Gastroesophageal sphincter (tissue), 4 donors: ENCODE data around the gene LYSMD1. TPM values are rescaled to one million over a fixed set of nuclear protein-coding genes. Genes with fewer than 3 reads are reported as not detected.

ENCODE experiments used
- ATAC-seq: fragments of 150-250 bp; one replicate; pipeline ENCODE4 v1.9.1; 2016; ENCODE audit warnings: mild to moderate bottlenecking, moderate library complexity
- H3K27ac ChIP-seq, 4 donors: fragments of 200-600 bp; sonication (generic) in 3 of 4; 1 replicate in 3 of 4; 2 replicates in 1 of 4; pipeline ENCODE4 v1.5.1; 2016 to 2019
- H3K27me3 ChIP-seq: fragments of 200-600 bp; sonication (generic); one replicate; pipeline ENCODE4 v1.5.1; 2019
- H3K36me3 ChIP-seq, 2 donors: fragments of 200-600 bp; sonication (generic); one replicate each; pipeline ENCODE4 v1.5.1; 2019; ENCODE audit warnings: control low read depth in 1 of 2
- H3K4me1 ChIP-seq, 3 donors: fragments of 200-600 bp; sonication (generic); 1 replicate in 2 of 3; 2 replicates in 1 of 3; pipeline ENCODE4 v1.5.1; 2016 to 2019; ENCODE audit warnings: control low read depth in 2 of 3
- H3K4me3 ChIP-seq, 2 donors: fragments of 200-600 bp; sonication (generic); one replicate each; pipeline ENCODE4 v1.5.1; 2019; ENCODE audit warnings: mild to moderate bottlenecking in 1 of 2, moderate library complexity in 1 of 2
- H3K9me3 ChIP-seq, 3 donors: fragments of 200-600 bp; sonication (generic); one replicate each; pipeline ENCODE4 v1.5.1; 2017 to 2019; ENCODE audit warnings: control low read depth in 2 of 3
- EP300 ChIP-seq: sonication (generic); formaldehyde crosslinking; IDR thresholded peaks from one replicate; pipeline ENCODE4 v1.6.1; 2017; ENCODE audit warnings: antibody characterized with exemption, mild to moderate bottlenecking
- POLR2A ChIP-seq, 2 donors: fragments of 450-650 bp; IDR thresholded peaks; one replicate each; pipeline ENCODE4 v1.6.1; 2017; ENCODE audit warnings: antibody characterized with exemption in 2 of 2, mild to moderate bottlenecking in 2 of 2, moderate library complexity in 1 of 2
- POLR2AphosphoS5 ChIP-seq: sonication (generic); formaldehyde crosslinking; IDR thresholded peaks from one replicate; pipeline ENCODE4 v1.6.1; 2017; ENCODE audit warnings: antibody characterized with exemption
- WGBS, 2 donors: methylation state at CpG; one replicate each; pipeline ENCODE4 v1.1.5; 2018; ENCODE audit warnings: low coverage in 1 of 2; 5-methylcytosine and 5-hydroxymethylcytosine counted together
- total RNA-seq, 4 donors: library from RNA; depleted of rRNA; stranded (reverse); fragments of >200 nt; gene quantifications; one replicate each; pipeline ENCODE4 v1.1.0, GENCODE V29; 2016
- TF ChIP-seq, protein P1 (sequence below), 4 experiments: fragments of 200-600 bp in 2 of 4; fragments of 450-650 bp in 2 of 4; sonication (generic) in 1 of 4; IDR thresholded peaks; one replicate each; pipeline ENCODE4 v1.5.1; 2017 to 2019; ENCODE audit warnings: antibody characterized with exemption in 4 of 4, mild to moderate bottlenecking in 2 of 4, moderate library complexity in 2 of 4

Gene LYSMD1
- total RNA-seq, 4 donors from 2014 or later = 14.0 to 28.6 (median 14.4) TPM

DNA sequence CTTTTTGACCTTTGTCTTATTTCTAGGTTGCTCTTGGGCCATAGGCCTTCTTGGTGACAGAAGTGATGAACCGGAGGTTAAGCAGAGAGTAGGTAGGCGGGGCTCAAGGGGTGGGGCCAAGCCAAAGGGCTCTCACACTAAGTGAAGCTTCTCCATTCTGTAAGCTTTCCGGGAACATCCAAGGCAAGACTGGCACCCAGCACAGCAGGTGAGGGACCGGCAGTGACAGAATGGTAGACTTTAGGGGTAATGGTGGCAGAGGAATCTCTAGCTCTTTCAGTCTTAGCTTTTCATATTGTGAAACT is 9.2 kb downstream of the LYSMD1 start, which contains the start of gene TNFAIP8L2:
TNFAIP8L2 (plus strand) TSS at position 135 of the 305 bp plus-strand sequence. CDS start 2,049 bp downstream, outside the sequence.
- ATAC-seq = no peak
- no peaks in the 10 kb centered on the region for H3K27me3 ChIP-seq
- peaks cover 0 to 58% of the 10 kb centered on the region in 2 donors for H3K36me3 ChIP-seq
- peak within 1 kb of the TSS in 1 of 2 donors; percentile 38 for H3K4me3 ChIP-seq
- TF ChIP-seq POLR2AphosphoS5 = no peak
- TF ChIP-seq, protein P1, sequence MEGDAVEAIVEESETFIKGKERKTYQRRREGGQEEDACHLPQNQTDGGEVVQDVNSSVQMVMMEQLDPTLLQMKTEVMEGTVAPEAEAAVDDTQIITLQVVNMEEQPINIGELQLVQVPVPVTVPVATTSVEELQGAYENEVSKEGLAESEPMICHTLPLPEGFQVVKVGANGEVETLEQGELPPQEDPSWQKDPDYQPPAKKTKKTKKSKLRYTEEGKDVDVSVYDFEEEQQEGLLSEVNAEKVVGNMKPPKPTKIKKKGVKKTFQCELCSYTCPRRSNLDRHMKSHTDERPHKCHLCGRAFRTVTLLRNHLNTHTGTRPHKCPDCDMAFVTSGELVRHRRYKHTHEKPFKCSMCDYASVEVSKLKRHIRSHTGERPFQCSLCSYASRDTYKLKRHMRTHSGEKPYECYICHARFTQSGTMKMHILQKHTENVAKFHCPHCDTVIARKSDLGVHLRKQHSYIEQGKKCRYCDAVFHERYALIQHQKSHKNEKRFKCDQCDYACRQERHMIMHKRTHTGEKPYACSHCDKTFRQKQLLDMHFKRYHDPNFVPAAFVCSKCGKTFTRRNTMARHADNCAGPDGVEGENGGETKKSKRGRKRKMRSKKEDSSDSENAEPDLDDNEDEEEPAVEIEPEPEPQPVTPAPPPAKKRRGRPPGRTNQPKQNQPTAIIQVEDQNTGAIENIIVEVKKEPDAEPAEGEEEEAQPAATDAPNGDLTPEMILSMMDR (IDR thresholded peaks at IDR 0.05) = no peak
- TF ChIP-seq POLR2A (IDR thresholded peaks at IDR 0.05) = no peak
- no peak for TF ChIP-seq EP300
- H3K4me1 ChIP-seq = peaks cover 0 to 25% (median 0%) of the 10 kb centered on the region in 3 donors
- peak within 1 kb of the TSS in 2 of 4 donors; percentile 24 to 48 for H3K27ac ChIP-seq
- 66 to 90% methylated on average over 2 to 3 of the region's 4 CpGs for whole genome bisulfite sequencing, 2 donors
- H3K9me3 ChIP-seq = no peaks in the 10 kb centered on the region

DNA sequence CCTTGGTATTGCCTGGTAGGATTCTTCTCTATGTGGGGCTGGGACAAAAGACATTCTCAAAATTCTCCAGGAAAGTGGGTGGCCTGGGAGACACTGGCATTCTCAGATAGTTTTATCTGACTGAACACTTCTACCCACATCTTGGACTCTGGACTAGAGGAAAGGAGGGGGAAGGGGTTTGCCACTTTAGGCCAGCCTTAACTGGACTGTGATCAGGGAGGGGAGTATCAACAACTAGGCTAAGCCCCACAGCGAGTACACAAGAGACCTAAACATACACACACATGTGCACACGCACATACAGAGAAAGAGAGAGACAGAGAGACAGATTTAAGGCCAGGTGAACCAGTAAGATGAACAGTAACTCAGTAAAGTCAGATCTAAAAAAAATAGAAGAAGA is 18.0 kb downstream of the LYSMD1 start:
- no peak for ATAC-seq
- no CpG with 5 or more reads among the region's 2 CpGs for WGBS, 2 donors
- no peaks in the 10 kb centered on the region for H3K36me3 ChIP-seq
- H3K27me3 ChIP-seq = no peaks in the 10 kb centered on the region
- H3K4me3 ChIP-seq = no peak overlapping the region
- H3K4me1 ChIP-seq = peaks cover 0 to 46% (median 25%) of the 10 kb centered on the region in 3 donors
- TF ChIP-seq EP300 (no peak), POLR2AphosphoS5 (no peak), POLR2A (IDR thresholded peaks at IDR 0.05) (no peak)
- TF ChIP-seq, protein P1 (IDR thresholded peaks at IDR 0.05) = no peak
- no peaks in the 10 kb centered on the region for H3K9me3 ChIP-seq
- peak overlapping the region in 3 of 4 donors; percentile 82 to 93 (median 86) for H3K27ac ChIP-seq

DNA sequence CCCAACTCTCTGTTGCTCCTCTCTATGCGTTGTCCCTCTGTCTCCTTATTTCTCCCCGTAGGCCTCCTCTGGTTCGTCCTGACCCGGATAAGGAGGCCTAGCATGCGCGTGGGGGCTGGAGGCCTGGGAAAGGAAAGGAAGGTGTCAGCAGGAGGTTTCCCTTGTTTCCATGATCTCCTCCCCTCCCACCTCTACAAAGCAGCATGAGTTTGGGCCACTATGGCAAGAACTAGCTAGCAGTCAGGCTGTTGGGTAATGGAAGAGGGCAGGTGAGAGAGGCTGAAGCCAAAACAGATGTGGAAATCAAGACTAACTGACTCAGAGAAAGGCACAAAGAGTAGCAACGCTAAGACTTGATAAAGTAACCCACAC is 18.6 kb downstream of the LYSMD1 start:
- Histone ChIP-seq H3K27ac (peak overlapping the region; percentile 9 to 93 (median 84)), H3K36me3 (peaks cover 0 to 5% of the 10 kb centered on the region in 2 donors), H3K4me1 (peaks cover 0 to 52% (median 26%) of the 10 kb centered on the region in 3 donors), H3K27me3 (no peaks in the 10 kb centered on the region), H3K4me3 (peak overlapping the region; percentile 38 to 67), H3K9me3 (no peaks in the 10 kb centered on the region)
- peak; percentile 10 for ATAC-seq
- 4 to 17% methylated on average over 1 to 3 of the region's 7 CpGs for WGBS, 2 donors
- TF ChIP-seq POLR2AphosphoS5 (no peak), POLR2A (IDR thresholded peaks at IDR 0.05) (no peak), EP300 (no peak)
- TF ChIP-seq, protein P1 (IDR thresholded peaks at IDR 0.05) = no peak

DNA sequence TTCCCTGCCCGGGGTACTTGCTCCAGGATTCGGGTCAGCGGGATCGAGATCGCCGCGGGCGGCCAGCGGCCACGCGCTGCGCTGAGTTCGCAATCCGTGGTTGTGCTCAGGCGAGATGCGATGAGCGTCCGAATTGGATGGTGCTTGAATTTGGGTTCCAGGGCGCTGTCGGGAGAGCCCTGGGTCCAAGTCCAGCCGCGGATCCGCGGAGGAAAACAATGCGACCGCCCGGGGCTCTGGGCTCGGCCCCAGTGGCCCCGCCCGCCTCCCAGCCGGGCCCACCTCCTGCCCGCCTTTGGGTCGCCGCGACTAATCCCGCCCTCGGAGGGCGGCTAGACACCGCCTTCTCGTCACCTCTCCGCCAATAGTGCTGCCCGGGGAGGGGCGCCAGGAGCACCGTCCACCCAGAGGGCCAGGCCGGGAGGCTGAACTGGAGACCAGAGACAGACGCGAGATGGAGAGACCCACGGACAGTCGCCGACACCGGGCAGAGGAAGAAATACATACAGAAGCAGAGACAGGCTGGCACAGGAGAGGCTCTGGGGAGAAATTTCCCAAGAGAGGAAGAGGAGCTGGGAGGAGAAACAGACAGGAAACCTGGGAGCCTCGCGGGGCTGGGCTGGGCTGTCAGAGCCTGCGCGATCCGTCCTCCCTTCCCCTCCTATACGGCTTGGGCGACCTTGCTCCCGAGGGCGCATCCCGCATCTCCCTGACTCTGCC is 19.1 kb downstream of the LYSMD1 start, which contains the start of gene SEMA6C:
SEMA6C (minus strand) TSS at position 220 of the 720 bp plus-strand sequence. CDS start 4,010 bp downstream, outside the sequence.
- Histone ChIP-seq H3K36me3 (peaks cover 0 to 8% of the 10 kb centered on the region in 2 donors), H3K27me3 (no peaks in the 10 kb centered on the region), H3K9me3 (no peaks in the 10 kb centered on the region), H3K4me3 (peak within 1 kb of the TSS; percentile 38 to 67), H3K27ac (peak within 1 kb of the TSS; percentile 9 to 93 (median 84)), H3K4me1 (peaks cover 0 to 53% (median 26%) of the 10 kb centered on the region in 3 donors)
- 0 to 2% methylated on average over 8 to 11 of the region's 61 CpGs for WGBS, 2 donors
- TF ChIP-seq POLR2AphosphoS5 (peak; percentile 78), POLR2A (IDR thresholded peaks at IDR 0.05) (peak; percentile 76 to 82)
- TF ChIP-seq, protein P1 (IDR thresholded peaks at IDR 0.05) = no peak
- peak; percentile 98 for ATAC-seq

DNA sequence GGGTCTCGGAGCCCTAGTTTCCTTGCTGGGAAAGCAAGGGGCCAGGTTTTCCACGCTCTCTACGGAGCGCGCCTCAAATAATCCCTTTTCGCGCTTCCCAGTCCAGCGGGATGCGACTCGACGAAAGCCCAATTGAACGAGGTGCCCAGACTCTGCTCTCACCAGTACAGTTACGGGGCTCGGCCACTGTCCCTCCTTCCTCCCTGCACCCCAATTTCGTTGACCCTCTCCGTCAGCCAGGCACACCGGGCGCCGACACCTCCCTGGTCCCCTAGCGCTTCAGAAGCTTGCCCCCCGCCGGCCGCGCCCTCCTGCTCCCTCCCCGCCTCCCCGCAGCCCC is 19.7 kb downstream of the LYSMD1 start:
- Histone ChIP-seq H3K9me3 (no peaks in the 10 kb centered on the region), H3K4me1 (peaks cover 0 to 53% (median 26%) of the 10 kb centered on the region in 3 donors), H3K27me3 (no peaks in the 10 kb centered on the region), H3K36me3 (peaks cover 0 to 8% of the 10 kb centered on the region in 2 donors), H3K4me3 (peak overlapping the region; percentile 38 to 67), H3K27ac (peak overlapping the region in 3 of 4 donors; percentile 82 to 93 (median 86))
- TF ChIP-seq POLR2AphosphoS5 (no peak), POLR2A (IDR thresholded peaks at IDR 0.05) (no peak), EP300 (no peak)
- TF ChIP-seq, protein P1 (IDR thresholded peaks at IDR 0.05) = no peak
- peak; percentile 2 for ATAC-seq
- 0 to 1% methylated on average over 14 to 16 of the region's 26 CpGs for WGBS, 2 donors
